ENCODE data around the gene CCDC81. TPM values are rescaled to one million over a fixed set of nuclear protein-coding genes. Genes with fewer than 3 reads are reported as not detected.

CCDC81 gene
- total RNA-seq, 1 experiment from 2014 or later, result not detected

GRCh38 chr11:86461892-86462291 lies 87.2 kb downstream of the CCDC81 start:
- no peak for DNase-seq (ENCODE audit: extremely low read depth, low read depth)

GRCh38 chr11:86463120-86463519 lies 88.4 kb downstream of the CCDC81 start:
- DNase-seq (ENCODE audit: extremely low read depth, low read depth), result no peak

GRCh38 chr11:86463955-86464354 lies 89.3 kb downstream of the CCDC81 start:
- DNase-seq (ENCODE audit: extremely low read depth, low read depth), result no peak

GRCh38 chr11:86464509-86465221 lies 90.0 kb downstream of the CCDC81 start:
- DNase-seq (ENCODE audit: extremely low read depth, low read depth), result no peak

GRCh38 chr11:86468169-86468568 lies 93.5 kb downstream of the CCDC81 start:
- no peak for DNase-seq (ENCODE audit: extremely low read depth, low read depth)

GRCh38 chr11:86469491-86470388 lies 95.1 kb downstream of the CCDC81 start:
- DNase-seq (ENCODE audit: extremely low read depth, low read depth), result no peak

Other genes starting within 250 kb of the CCDC81 start
- 10.7 and 12.4 TPM in 2 replicates for gene EED, start 130.1 kb upstream of the CCDC81 start, total RNA-seq (2014; rRNA removed; shearing (Covaris generic))
- gene HIKESHI, start 72.6 kb upstream of the CCDC81 start, total RNA-seq (2014; rRNA removed; shearing (Covaris generic)), result 39.2 and 44.9 TPM in 2 replicates

All from NCI-H460 (cell line).